ENCODE data around the gene SORCS1. TPM values are rescaled to one million over a fixed set of nuclear protein-coding genes. Genes with fewer than 3 reads are reported as not detected.

SORCS1 gene
- total and polyA plus RNA-seq, 2 of the 13 experiments (the other 11 are each of a cell fraction or from before 2014, with no cell fraction given) = not detected

- in situ Hi-C loops (cut with HindIII; ENCODE audit: extremely low pct_ligation_motif_present, low pct_unique_long_range_greater_than_20kb) = no loop called here
- Histone ChIP-seq H2AFZ (ENCODE audit: low read length) (no peak overlapping the region), H3K9ac (ENCODE audit: insufficient read depth, low read depth, low read length) (no peak overlapping the region), H3K36me3 (replicated peaks in 1 of 2; ENCODE audit: control insufficient read depth in 1 of 2, insufficient read depth in 2 of 2, low read length in 2 of 2) (no peaks in the 10 kb centered on the region), H3K4me3 (replicated peaks in 1 of 3; ENCODE audit: insufficient read depth in 1 of 3, low read depth in 2 of 3, low read length in 3 of 3) (no peak overlapping the region), H3K27me3 (ENCODE audit: control insufficient read depth in 1 of 2, insufficient read depth in 2 of 2, low read length in 2 of 2) (peaks cover 2 to 14% of the 10 kb centered on the region in 2 experiments; a peak in 3 of 5 replicates), H3K79me2 (ENCODE audit: insufficient read depth, low read length) (no peaks in the 10 kb centered on the region), H3K4me2 (ENCODE audit: low read depth, low read length) (no peak overlapping the region), H3K4me1 (ENCODE audit: insufficient read depth, low read length) (no peaks in the 10 kb centered on the region; the same call in 1 of the 2 replicates), H3K27ac (ENCODE audit: extremely low read length, insufficient read depth, low read length) (no peak overlapping the region), H3K9me3 (ENCODE audit: low read length) (no peaks in the 10 kb centered on the region), H4K20me1 (ENCODE audit: insufficient read depth, low read length) (no peaks in the 10 kb centered on the region)
- intact Hi-C loops (cut with micrococcal nuclease; ENCODE audit: unreplicated experiment) = no loop called here
- BruUV-seq (replicated peaks) = no TSS peak
- CTCF ChIA-PET (ENCODE audit: low intra/inter-chr PET ratio, low total read pairs) = no interaction called here
- ATAC-seq (no peak), FAIRE-seq (no peak), DNase-seq (ENCODE audit: low spot score) (no peak)
- POLR2A ChIA-PET = no interaction called here
- WGBS (ENCODE audit: low lambda C conversion rate) = 3% methylated on average over 1 of the region's 1 CpG
- TF ChIP-seq MAFF (IDR thresholded peaks at IDR 0.05; ENCODE audit: low read depth, low read length) (peak; percentile 97), MTA3 (CRISPR knock-in tag; IDR thresholded peaks at IDR 0.05) (no peak), GFI1 (CRISPR knock-in tag; IDR thresholded peaks at IDR 0.05; ENCODE audit: borderline replicate concordance) (no peak), AHR (CRISPR knock-in tag; IDR thresholded peaks at IDR 0.05) (no peak), MTF1 (CRISPR knock-in tag; IDR thresholded peaks at IDR 0.05) (no peak), ZMYM4 (CRISPR knock-in tag; IDR thresholded peaks at IDR 0.05) (no peak), MAFK (conservative IDR thresholded peaks at IDR 0.05 in 1 of 2, IDR thresholded peaks at IDR 0.05 in 1 of 2; ENCODE audit: low read length in 2 of 2) (peak; percentile 95 to 98), SAP130 (CRISPR knock-in tag; IDR thresholded peaks at IDR 0.05; ENCODE audit: low read depth) (no peak), ZNF232 (CRISPR knock-in tag; IDR thresholded peaks at IDR 0.05; ENCODE audit: borderline replicate concordance) (no peak), IKZF4 (CRISPR knock-in tag; IDR thresholded peaks at IDR 0.05; ENCODE audit: borderline replicate concordance, low read depth, not compliant biosample characterization) (no peak), KDM6A (CRISPR knock-in tag; IDR thresholded peaks at IDR 0.05; ENCODE audit: low read depth) (no peak), RFX5 (IDR thresholded peaks at IDR 0.05; ENCODE audit: low read depth, low read length) (no peak), NFATC3 (CRISPR knock-in tag; IDR thresholded peaks at IDR 0.05) (no peak)
- TF ChIP-seq, protein P1, sequence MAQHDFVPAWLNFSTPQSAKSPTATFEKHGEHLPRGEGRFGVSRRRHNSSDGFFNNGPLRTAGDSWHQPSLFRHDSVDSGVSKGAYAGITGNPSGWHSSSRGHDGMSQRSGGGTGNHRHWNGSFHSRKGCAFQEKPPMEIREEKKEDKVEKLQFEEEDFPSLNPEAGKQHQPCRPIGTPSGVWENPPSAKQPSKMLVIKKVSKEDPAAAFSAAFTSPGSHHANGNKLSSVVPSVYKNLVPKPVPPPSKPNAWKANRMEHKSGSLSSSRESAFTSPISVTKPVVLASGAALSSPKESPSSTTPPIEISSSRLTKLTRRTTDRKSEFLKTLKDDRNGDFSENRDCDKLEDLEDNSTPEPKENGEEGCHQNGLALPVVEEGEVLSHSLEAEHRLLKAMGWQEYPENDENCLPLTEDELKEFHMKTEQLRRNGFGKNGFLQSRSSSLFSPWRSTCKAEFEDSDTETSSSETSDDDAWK (CRISPR knock-in tag; IDR thresholded peaks at IDR 0.05) = no peak
These were observed 4.2 kb upstream of the SORCS1 start for GRCh38 chr10:107168738-107169137.

Data from HepG2 (cell line).